GM18502 (cell line): Measurements from ENCODE around the gene UBAC2.
A peak's percentile ranks its signal among the peaks of the same experiment; 100 is the strongest.

ENCODE experiments used
- ATAC-seq: cut with Tn5 transposase; IDR thresholded peaks from one replicate; pipeline ENCODE4 v1.9.1; 2021; ENCODE audit warnings: mild to moderate bottlenecking; ENCODE audit not compliant: unreplicated experiment, poor library complexity

The UBAC2 gene

GRCh38 chr13:99289271-99289670 is 88.6 kb downstream of the UBAC2 start:
- no peak for ATAC-seq

- ATAC-seq = no peak
These were observed 89.2 kb downstream of the UBAC2 start for GRCh38 chr13:99289674-99290337.

GRCh38 chr13:99290894-99291293 is 90.2 kb downstream of the UBAC2 start:
- ATAC-seq = no peak

GRCh38 chr13:99293178-99293577 is 92.5 kb downstream of the UBAC2 start:
- no peak for ATAC-seq

GRCh38 chr13:99294198-99294597 is 93.5 kb downstream of the UBAC2 start:
- ATAC-seq = no peak

GRCh38 chr13:99294958-99295357 is 94.3 kb downstream of the UBAC2 start:
- ATAC-seq = no peak

GRCh38 chr13:99295488-99296252 is 95.0 kb downstream of the UBAC2 start:
- ATAC-seq = no peak

GRCh38 chr13:99296398-99296797 is 95.7 kb downstream of the UBAC2 start:
- ATAC-seq = peak; percentile 53

- no peak for ATAC-seq
These were observed 96.7 kb downstream of the UBAC2 start for GRCh38 chr13:99297331-99297730.

GRCh38 chr13:99298056-99298455 is 97.4 kb downstream of the UBAC2 start:
- ATAC-seq = no peak

- no peak for ATAC-seq
These were observed 98.7 kb downstream of the UBAC2 start for GRCh38 chr13:99299256-99299919.

- no peak for ATAC-seq
These were observed 99.3 kb downstream of the UBAC2 start for GRCh38 chr13:99299920-99300341.

- no peak for ATAC-seq
These were observed 100.6 kb downstream of the UBAC2 start for GRCh38 chr13:99301056-99301838.

- no peak for ATAC-seq
These were observed 101.4 kb downstream of the UBAC2 start for GRCh38 chr13:99301913-99302636.

GRCh38 chr13:99302637-99303505 is 102.2 kb downstream of the UBAC2 start:
- ATAC-seq = no peak

- ATAC-seq = no peak
These were observed 103.3 kb downstream of the UBAC2 start for GRCh38 chr13:99303863-99304521.

GRCh38 chr13:99304541-99304940 is 103.9 kb downstream of the UBAC2 start:
- no peak for ATAC-seq

- no peak for ATAC-seq
These were observed 104.5 kb downstream of the UBAC2 start for GRCh38 chr13:99305158-99305557.
